Measurements from ENCODE around the gene CARS1.

The CARS1 gene

GRCh38 chr11:2954263-2954662, 103.0 kb downstream of the CARS1 start:
- Histone ChIP-seq H3K27ac (replicated peaks) (no peak overlapping the region), H3K4me3 (replicated peaks; ENCODE audit: insufficient read depth, low read length) (no peak overlapping the region), H3K27me3 (ENCODE audit: insufficient read depth, poor library complexity, severe bottlenecking) (no peaks in the 10 kb centered on the region)
- DNase-seq (ENCODE audit: low read depth in 1 of 2, low spot score in 1 of 2): no peak
- TF ChIP-seq REST (IDR thresholded peaks at IDR 0.05; ENCODE audit: insufficient replicate concordance, low read depth): no peak

GRCh38 chr11:2952290-2952689, 104.9 kb downstream of the CARS1 start:
- no peaks in the 10 kb centered on the region for H3K27me3 ChIP-seq (ENCODE audit: insufficient read depth, poor library complexity, severe bottlenecking)
- TF ChIP-seq GABPA (IDR thresholded peaks at IDR 0.05; ENCODE audit: low read depth) (no peak), POLR2AphosphoS5 (IDR thresholded peaks at IDR 0.05; ENCODE audit: low read depth) (no peak), SPI1 (IDR thresholded peaks at IDR 0.05; ENCODE audit: borderline replicate concordance, low read depth) (no peak), REST (IDR thresholded peaks at IDR 0.05; ENCODE audit: insufficient replicate concordance, low read depth) (no peak)
- TF ChIP-seq, protein P1, sequence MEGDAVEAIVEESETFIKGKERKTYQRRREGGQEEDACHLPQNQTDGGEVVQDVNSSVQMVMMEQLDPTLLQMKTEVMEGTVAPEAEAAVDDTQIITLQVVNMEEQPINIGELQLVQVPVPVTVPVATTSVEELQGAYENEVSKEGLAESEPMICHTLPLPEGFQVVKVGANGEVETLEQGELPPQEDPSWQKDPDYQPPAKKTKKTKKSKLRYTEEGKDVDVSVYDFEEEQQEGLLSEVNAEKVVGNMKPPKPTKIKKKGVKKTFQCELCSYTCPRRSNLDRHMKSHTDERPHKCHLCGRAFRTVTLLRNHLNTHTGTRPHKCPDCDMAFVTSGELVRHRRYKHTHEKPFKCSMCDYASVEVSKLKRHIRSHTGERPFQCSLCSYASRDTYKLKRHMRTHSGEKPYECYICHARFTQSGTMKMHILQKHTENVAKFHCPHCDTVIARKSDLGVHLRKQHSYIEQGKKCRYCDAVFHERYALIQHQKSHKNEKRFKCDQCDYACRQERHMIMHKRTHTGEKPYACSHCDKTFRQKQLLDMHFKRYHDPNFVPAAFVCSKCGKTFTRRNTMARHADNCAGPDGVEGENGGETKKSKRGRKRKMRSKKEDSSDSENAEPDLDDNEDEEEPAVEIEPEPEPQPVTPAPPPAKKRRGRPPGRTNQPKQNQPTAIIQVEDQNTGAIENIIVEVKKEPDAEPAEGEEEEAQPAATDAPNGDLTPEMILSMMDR (IDR thresholded peaks at IDR 0.05; ENCODE audit: insufficient read depth, low read length): no peak
- no peak overlapping the region for H3K27ac ChIP-seq (replicated peaks)
- H3K4me3 ChIP-seq (replicated peaks; ENCODE audit: insufficient read depth, low read length): no peak overlapping the region
- no peak for DNase-seq (ENCODE audit: low read depth in 1 of 2, low spot score in 1 of 2)

GRCh38 chr11:2951231-2952110, 105.8 kb downstream of the CARS1 start:
- DNase-seq (ENCODE audit: low read depth in 1 of 2, low spot score in 1 of 2): no peak

More at GRCh38 chr11:2951231-2952110, 105.8 kb downstream of the CARS1 start:
- Histone ChIP-seq H3K27me3 (ENCODE audit: insufficient read depth, poor library complexity, severe bottlenecking) (no peaks in the 10 kb centered on the region), H3K4me3 (replicated peaks; ENCODE audit: insufficient read depth, low read length) (no peak overlapping the region), H3K27ac (replicated peaks) (no peak overlapping the region)
- TF ChIP-seq REST (IDR thresholded peaks at IDR 0.05; ENCODE audit: insufficient replicate concordance, low read depth) (no peak), POLR2AphosphoS5 (IDR thresholded peaks at IDR 0.05; ENCODE audit: low read depth) (no peak), GABPA (IDR thresholded peaks at IDR 0.05; ENCODE audit: low read depth) (no peak), SPI1 (IDR thresholded peaks at IDR 0.05; ENCODE audit: borderline replicate concordance, low read depth) (no peak)
- TF ChIP-seq, protein P1 (IDR thresholded peaks at IDR 0.05; ENCODE audit: insufficient read depth, low read length): no peak

Data from HL-60 (cell line).